Mammary epithelial cell (primary cell): ENCODE measurements around the gene BEST3.

Experiments
- CTCF ChIP-seq, 2 donors: IDR thresholded peaks in 1 of 2; conservative IDR thresholded peaks in 1 of 2; 2 replicates each; pipeline ENCODE4 v1.5.1; 2011 to 2012; ENCODE audit warnings: inconsistent platforms in 2 of 2, low read length in 2 of 2, mild to moderate bottlenecking in 2 of 2, control low read depth in 1 of 2, low read depth in 1 of 2; ENCODE audit not compliant: insufficient read depth in 1 of 2; ENCODE audit errors: extremely low read depth in 1 of 2
- EZH2 ChIP-seq: IDR thresholded peaks from 2 replicates; pipeline ENCODE4 v1.6.1; 2012; ENCODE audit warnings: low read length, inconsistent platforms, borderline replicate concordance

GRCh38 chr12:69645031-69645430 lies 54.1 kb downstream of the BEST3 start:
- TF ChIP-seq CTCF (conservative IDR thresholded peaks at IDR 0.05 in 1 of 2, IDR thresholded peaks at IDR 0.05 in 1 of 2; ENCODE audit: extremely low read depth in 1 of 2, insufficient read depth in 1 of 2, low read depth in 1 of 2, low read length in 2 of 2) (no peak), EZH2 (no peak)
